Mammary epithelial cell (primary cell): ENCODE results near the gene POP7.

Experiments
- EZH2 ChIP-seq: IDR thresholded peaks from 2 replicates; pipeline ENCODE4 v1.6.1; 2012; ENCODE audit warnings: low read length, inconsistent platforms, borderline replicate concordance
- TF ChIP-seq, protein P1 (sequence below), 2 donors: IDR thresholded peaks in 1 of 2; conservative IDR thresholded peaks in 1 of 2; 2 replicates each; pipeline ENCODE4 v1.5.1; 2011 to 2012; ENCODE audit warnings: inconsistent platforms in 2 of 2, low read length in 2 of 2, mild to moderate bottlenecking in 2 of 2, control low read depth in 1 of 2, low read depth in 1 of 2; ENCODE audit not compliant: insufficient read depth in 1 of 2; ENCODE audit errors: extremely low read depth in 1 of 2

GRCh38 chr7:100673942-100674410, 31.9 kb upstream of the POP7 start:
- TF ChIP-seq, protein P1, sequence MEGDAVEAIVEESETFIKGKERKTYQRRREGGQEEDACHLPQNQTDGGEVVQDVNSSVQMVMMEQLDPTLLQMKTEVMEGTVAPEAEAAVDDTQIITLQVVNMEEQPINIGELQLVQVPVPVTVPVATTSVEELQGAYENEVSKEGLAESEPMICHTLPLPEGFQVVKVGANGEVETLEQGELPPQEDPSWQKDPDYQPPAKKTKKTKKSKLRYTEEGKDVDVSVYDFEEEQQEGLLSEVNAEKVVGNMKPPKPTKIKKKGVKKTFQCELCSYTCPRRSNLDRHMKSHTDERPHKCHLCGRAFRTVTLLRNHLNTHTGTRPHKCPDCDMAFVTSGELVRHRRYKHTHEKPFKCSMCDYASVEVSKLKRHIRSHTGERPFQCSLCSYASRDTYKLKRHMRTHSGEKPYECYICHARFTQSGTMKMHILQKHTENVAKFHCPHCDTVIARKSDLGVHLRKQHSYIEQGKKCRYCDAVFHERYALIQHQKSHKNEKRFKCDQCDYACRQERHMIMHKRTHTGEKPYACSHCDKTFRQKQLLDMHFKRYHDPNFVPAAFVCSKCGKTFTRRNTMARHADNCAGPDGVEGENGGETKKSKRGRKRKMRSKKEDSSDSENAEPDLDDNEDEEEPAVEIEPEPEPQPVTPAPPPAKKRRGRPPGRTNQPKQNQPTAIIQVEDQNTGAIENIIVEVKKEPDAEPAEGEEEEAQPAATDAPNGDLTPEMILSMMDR (conservative IDR thresholded peaks at IDR 0.05 in 1 of 2, IDR thresholded peaks at IDR 0.05 in 1 of 2; ENCODE audit: extremely low read depth in 1 of 2, insufficient read depth in 1 of 2, low read depth in 1 of 2, low read length in 2 of 2) = no peak
- TF ChIP-seq EZH2 = no peak
